NCI-H2171 (cell line): ENCODE measurements around the gene ZP3.
"Not testable (repeated sequence)": the region's sequence is repeated elsewhere in the genome, so short reads cannot be mapped to it uniquely, and the experiment has no call there.

ENCODE experiments used
- DNase-seq: peaks from one replicate; lab custom pipeline; 2025; lab: John Stamatoyannopoulos, UW

Gene ZP3

GRCh38 chr7:76424413-76425111, at the start of gene ZP3:
ZP3 (plus strand) TSS chr7:76424950; CDS start chr7:76424965, 15 bp downstream.
- peak; percentile 77 for DNase-seq

DNA sequence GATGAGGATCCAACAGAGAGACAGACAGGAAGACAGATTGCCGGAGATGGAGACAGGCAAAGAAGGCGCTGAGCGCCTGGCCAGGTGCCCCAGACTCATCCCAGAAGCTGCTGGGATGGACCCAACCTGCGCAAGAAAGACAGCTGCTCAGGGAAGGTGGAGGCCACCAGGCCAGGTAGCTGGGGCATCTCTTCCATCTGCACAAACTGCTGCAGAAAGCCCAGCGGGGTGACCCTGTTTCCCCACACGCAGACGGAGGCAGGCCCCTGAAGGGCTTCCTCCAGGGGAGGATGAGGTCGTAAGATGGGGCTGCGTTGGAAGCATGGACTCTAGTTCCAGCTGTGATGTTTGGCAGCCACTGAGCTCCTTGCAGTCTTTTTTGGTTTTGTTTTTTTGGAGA, 49.5 kb upstream of the ZP3 start:
- DNase-seq, result no peak

DNA sequence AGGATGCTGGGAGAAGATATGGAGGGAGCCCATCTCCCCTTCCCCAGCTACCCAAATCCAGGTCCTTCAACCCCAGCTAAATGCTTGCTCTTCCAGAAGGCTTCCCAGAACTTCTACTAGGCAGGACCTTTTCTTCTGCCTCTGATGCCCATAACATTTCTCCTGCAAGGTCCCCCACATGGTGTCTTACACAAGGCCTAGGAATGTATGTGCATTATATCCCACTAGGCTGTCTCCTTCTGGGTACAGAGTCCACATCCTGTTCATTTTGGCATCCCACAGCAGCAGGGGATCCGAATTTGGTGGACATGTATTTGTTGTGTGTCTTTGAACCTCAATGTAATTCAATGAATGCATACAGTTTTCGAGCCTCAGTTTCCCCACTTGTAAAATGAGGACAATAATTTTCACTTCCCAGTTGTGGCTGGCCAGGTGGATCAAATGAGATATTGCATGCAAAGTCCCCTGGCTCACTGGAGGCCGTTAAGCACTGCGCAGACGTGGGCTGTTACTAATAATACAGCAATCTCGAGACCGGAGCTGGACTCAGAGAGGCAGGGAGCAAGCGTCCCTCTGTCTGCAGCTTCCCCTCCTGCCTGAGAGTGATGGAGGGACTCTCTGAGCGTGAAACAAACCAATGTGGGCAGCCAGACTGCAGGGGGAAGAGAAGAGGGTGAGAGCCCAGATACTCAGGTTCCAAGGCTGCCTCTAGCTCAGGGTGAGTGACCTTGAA, 47.4 kb upstream of the ZP3 start:
- DNase-seq, result no peak

DNA sequence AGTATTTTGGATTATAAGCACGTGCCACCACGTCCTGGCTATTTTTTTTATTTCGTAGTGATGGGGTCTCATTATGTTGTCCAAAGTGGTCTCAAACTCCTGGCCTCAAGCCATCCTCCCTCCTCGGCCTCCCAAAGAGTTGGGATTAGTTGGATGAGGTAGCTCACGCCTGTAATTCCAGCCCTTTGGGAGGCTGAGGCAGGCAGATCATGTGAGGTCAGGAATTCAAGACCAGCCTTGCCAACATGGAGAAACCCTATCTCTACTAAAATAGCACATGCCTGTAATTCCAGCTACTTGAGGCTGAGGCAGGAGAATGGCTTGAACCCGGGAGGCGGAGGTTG, 44.2 kb upstream of the ZP3 start:
- no peak for DNase-seq

DNA sequence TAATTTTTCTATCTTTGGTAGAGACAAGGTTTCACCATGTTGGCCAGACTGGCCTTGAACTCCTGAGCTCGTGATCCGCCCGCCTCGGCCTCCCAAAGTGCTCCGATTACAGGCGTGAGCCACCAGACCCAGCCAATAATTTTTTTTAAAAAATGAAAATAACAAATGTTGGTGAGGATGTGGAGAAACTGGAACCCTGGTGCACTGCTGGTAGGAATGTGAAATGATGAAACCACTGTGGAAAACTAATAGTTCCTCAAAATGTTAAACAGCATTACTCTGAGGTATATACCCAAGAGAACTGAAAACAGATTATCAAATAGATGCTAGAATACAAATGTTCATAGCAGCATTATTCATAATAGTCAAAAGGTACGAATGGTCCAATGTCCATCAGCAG, 42.9 kb upstream of the ZP3 start:
- DNase-seq, result no peak

DNA sequence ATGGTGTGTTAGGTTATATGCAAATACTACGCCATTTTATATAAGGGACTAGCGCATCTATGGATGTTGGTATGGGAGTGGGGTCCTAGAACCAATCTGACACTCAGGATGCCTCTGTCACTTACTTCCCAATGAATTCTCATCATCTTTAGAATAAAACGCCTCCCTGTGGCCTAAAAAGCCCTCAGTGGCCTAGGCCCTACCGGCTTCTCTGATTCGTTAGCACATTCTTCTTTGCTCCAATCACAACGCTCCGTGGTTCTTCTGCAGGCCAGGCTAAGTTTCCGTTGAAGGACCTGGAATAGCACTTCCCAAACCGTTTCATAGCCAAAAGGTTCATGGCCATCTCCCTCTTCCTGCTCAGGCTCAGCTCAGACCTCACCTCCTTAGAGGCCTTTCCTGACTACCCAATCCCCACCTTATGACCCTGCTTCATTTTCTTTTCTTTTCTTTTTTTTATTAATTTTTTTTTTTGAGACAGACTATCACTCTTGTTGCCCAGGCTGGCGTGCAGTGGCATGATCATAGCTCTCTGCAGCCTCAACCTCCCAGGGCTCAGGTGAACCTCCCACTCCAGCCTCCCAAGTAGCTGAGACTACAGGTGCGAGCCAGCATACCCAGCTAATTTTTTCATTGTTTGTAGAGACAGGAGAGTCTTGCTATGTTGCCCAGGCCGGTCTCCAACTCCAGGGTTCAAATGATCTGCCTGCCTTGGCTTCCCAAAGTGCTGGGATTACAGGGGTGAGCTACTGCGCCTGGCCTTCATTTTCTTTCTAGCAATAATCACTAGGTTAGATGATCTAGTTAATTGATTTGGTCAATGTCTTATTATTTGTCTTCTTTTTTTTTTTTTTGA, 41.4 kb upstream of the ZP3 start:
- DNase-seq, result no peak

DNA sequence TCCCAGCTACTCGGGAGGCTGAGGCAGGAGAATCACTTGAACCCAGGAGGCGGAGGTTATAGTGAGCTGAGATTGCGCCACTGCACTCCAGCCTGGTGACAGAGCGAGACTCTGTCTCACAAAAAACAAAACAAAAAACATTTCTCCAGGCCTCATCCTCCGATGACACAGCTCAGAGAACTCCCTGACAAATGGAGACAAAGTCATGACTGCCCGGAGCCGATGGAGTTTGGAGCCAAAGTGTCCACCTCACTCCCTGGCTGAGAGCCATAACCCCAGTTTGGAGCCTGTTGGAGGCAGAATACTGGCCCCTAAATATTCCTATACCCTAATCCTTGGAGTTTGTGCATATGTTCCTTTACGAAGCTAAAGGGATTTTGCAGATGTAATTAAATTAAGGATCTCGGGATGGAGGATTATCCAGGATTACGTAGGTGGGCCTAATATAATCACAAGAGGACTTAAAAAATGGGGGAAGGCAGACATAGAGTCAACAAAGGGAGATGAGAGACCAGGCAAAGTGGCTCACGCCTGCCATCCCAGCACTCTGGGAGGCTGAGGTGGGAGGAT, 38.0 kb upstream of the ZP3 start:
- DNase-seq, result no peak

- not testable (repeated sequence) for DNase-seq
These were observed 37.0 kb upstream of the ZP3 start for GRCh38 chr7:76387789-76388188.

GRCh38 chr7:76390092-76390491, 34.7 kb upstream of the ZP3 start:
- no peak for DNase-seq

DNA sequence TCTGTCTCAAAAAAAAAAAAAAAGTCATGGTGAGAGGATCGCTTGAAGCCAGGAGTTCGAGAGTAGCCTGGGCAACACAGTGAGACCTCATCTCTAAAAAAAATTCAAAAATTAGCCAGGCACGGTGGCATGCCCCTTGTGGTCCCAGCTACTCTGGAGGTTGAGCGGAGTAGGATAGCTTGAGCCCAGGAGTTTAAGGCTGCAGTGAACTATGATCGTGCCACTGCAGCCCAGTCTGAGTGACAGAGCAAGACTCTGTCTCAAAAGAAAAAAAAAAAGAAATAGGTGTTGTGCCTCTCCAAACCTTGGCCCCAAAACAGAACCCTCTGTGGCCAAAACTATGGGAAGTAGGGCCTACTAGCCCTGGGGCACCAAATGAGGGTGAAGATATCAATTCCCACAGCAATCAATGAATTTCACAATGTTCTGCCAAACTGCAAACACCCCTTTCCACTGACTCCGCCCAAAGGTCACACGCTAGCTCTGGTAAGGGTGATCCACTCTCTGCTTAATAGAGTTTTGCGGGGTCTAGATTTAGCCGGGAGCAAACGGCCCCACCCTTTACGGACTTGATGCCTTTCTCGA, 32.1 kb upstream of the ZP3 start:
- DNase-seq, result no peak

DNA sequence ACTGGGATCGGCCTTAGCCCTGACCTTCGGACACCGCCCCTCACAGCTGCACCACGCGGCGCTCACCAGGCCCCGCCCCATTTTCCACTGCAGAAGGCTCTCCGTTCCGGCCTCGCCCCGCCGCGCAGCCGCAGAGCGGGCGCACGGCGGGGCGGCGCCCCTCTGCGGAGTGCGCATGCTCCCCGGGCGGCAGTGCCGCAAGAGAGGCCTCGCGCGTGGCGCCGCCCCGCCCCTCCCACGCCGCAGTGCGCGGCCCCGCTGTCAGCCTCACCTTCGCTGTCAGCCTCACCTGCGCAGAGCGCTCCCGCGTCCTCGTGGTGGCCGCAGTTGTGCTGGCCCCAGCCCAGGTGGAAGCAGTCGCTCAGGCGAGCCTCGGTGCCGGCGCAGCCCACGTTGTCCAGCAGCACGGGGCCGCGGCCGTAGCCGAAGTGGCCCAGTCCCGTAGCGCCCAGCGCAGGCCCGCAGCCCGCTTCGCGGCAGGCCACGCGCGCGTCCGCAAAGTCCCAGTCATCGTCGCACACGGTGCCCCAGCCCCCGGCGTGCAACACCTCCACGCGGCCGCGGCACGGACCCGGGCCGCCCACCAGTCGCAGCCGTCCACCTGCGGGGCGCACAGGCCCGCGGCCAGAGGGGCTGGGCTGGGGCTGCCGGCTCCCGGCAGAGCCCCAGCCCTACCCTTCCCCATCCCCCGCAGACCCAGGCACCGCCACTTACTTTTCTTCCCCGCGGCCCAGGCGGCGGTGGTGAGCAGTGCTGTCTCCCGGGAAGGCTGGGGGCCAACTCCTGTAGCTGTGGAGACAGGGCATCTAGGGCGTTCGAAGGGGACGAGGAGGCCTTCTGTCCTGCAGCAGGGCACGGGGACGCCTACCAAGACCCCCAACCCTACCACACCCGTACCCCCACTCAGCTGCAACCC, 31.4 kb upstream of the ZP3 start:
- DNase-seq, result peak; percentile 85

DNA sequence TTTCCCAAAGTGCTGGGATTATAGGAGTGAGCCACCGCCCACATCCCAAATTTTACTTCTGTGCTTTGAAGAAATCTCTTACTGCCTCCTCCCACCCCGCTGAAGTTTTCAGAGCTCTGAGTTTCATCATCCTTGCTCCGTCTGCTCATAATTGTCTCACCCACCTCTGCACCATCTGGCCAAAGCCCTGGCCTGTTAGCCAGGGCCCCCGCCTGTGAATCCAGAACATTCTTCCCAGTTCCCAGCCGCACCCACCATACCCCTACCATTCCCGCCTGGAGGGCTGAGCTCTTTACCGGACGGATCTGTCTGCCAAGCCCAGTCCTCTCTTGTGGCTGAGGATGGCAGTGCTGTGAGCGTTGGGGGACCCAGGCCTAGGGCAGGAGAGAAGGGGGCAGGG, 29.8 kb upstream of the ZP3 start:
- no peak for DNase-seq

DNA sequence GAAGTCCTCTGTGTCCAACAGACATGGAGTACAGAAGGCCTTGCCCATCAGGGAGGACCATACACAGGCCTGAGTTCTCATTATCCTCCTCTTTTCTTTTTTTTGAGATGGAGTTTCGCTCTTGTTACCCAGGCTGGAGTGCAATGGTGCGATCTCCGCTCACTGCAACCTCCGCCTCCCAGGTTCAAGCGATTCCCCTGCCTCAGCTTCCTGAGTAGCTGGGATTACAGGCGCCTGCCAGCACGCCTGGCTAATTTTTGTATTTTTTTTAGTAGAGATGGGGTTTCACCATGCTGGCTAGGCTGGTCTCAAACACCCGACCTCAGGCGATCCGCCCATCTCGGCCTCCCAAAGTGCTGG, 29.2 kb upstream of the ZP3 start:
- not testable (repeated sequence) for DNase-seq

GRCh38 chr7:76395965-76396726, 28.6 kb upstream of the ZP3 start:
- DNase-seq, result peak; percentile 44

DNA sequence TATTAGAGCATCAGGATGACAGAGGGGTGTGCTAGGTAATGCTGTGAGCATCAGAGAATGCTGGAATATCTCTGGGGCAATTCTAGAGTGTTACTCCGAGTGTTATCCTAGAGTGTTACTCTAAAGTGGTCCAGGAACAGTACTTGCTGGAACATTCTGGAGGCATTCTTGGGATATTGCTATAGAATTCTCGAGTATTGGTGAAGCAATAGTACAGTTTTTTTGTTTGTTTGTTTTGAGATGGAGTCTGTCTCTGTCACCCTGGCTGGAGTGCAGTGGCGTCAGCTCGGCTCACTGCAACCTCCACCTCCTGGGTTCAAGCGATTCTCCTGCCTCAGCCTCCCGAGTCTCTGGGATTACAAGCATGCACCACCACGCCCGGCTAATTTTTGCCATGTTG, 27.9 kb upstream of the ZP3 start:
- no peak for DNase-seq

DNA sequence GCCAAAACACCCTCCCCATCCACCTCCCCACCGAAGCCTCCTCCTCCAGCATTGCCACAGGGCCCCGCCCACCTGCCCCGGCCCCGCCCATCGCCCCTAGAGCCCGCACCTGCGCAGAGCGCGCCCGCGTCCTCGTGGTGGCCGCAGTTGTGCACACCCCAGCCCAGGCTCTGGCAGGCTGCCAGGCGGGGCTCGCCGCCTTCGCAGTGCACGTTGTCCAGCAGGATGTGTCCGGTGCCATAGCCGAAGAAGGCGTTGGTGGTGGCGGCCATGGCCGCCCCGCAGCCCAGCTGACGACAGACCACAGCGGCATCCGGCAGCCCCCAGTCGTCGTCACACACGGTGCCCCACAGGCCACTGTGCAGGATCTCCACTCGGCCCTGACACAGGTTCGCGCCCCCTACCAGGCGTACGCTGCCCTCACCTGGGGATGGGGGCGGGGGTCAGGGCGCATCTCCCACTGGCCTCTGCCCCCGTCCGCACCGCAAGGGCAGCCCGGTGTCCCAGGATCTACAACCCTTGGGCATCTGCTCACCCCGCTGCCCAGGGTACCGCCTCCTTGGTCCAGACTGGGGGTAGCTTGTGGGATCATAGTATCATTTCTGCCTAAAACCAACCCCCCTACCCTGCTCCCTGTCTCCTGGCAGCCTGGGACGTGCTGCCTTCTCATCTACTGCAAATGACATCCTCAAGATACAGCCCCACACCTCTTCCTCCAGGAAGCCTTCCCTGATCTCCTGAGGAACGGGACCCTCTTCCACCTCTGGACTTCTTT, 27.2 kb upstream of the ZP3 start:
- peak; percentile 68 for DNase-seq

- no peak for DNase-seq
These were observed 24.5 kb upstream of the ZP3 start for GRCh38 chr7:76400248-76400647.

DNA sequence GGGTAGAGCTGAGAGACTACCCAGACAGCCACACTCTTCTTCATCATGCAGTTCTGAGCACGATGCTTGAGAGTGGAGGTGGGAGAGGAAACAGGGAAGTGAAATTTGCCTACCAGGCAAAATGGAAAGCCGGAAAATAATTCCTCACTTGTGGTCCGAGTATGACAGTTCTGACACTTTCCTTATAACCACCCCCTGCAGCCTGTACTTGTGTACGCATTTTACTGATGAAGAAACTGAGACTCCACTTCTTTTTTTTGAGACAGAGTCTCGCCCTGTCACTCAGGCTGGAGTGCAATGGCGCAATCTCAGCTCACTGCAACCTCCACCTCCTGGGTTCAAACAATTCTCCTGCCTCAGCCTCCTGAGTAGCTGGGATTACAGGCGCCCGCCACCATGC, 21.7 kb upstream of the ZP3 start:
- not testable (repeated sequence) for DNase-seq

GRCh38 chr7:76403780-76404494, 20.8 kb upstream of the ZP3 start:
- DNase-seq, result no peak
